Right lobe of liver (tissue), 4 donors: Measurements from ENCODE around the gene SKAP2.

Experiments used
- CTCF ChIP-seq, 4 donors: fragments of 200-600 bp in 3 of 4; fragments of 450-650 bp in 1 of 4; IDR thresholded peaks; one replicate each; pipeline versions ENCODE4 v1.5.1 to v1.8.0; 2016 to 2022; ENCODE audit warnings: antibody characterized with exemption in 4 of 4, mild to moderate bottlenecking in 2 of 4
- POLR2A ChIP-seq: fragments of 450-650 bp; IDR thresholded peaks from one replicate; pipeline ENCODE4 v1.6.1; 2017; ENCODE audit warnings: antibody characterized with exemption, mild to moderate bottlenecking
- donor health status: DM: no; HTN: no; CAD: no.
- donor health status: DM: no; HTN: no; CAD: no.
- donor health status: DM: no; HTN: yes; CAD: no.

- TF ChIP-seq CTCF (IDR thresholded peaks at IDR 0.05) (no peak), POLR2A (no peak)
Measured at GRCh38 chr7:26699766-26700165, 164.6 kb downstream of the SKAP2 start.
